GM21825 (cell line): ENCODE data around the gene SLC38A10.

ENCODE experiments used
- ATAC-seq: cut with Tn5 transposase; IDR thresholded peaks from one replicate; pipeline ENCODE4 v1.9.1; 2021; ENCODE audit warnings: mild to moderate bottlenecking, moderate library complexity; ENCODE audit not compliant: unreplicated experiment

The SLC38A10 gene

DNA sequence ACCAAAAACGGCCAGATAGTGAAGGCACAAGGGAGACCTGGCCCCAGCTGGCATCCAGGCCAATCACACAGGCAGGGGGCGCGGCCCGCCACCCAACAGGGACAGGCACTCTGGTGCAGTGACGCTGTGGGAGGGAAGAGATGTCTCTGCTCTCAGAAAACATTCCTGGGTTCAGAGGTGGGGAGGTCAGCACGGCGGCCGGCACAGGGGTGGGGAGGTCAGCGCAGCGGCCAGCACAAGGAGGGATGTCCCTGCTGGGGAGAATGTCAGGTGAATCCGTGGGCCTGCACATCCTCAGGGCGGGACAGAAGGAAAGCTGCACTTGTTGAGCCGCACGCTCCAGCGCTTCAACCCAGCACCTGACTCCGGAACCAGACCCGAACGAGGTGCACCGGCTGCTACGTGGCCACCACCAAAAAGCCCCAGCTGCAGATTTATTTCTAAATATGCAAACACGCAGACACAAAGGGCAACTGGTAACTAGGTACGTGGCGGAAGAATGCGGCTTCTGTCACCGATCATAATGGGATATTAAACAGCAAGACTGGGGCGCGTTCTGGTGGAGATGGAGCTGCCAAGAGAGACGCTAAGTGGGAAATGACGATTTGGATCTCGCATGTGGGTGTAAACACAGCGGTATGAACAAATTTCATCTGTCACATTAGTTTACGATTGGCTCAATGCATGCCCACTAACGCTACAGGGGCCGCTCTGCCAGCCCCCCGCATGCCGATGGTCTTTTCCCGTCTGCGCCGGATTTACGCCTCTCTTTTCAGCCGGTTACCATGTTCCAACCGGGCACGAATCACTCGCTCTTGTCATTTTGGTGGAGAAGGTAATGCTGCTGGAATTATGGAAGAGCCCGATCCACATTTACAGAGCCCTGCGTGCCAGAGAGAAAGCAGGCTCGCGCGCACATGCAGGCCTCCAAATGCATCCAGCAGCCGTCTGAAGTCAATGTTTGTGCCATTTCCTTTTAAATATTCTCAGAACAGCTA is 15.5 kb downstream of the SLC38A10 start:
- ATAC-seq, result no peak

DNA sequence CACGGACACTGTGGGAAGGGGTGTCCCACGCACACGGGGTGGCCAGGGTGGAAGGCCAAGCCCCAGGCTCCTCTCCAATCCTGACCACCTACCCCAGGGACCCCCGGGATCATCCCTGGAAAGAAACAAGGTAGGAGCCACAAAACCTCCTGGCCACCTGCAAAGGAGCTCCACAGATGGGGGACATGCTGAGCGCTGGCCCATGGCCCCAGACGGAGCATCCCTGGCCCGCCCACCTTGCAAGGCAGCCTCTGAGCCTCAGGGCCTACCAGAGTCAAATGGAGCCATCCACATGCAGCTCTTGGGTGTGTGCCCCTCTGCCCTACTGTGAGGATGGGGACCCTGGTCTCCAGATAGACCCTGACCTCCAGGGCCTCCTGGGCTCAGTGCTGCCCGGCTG is 16.3 kb downstream of the SLC38A10 start:
- no peak for ATAC-seq

DNA sequence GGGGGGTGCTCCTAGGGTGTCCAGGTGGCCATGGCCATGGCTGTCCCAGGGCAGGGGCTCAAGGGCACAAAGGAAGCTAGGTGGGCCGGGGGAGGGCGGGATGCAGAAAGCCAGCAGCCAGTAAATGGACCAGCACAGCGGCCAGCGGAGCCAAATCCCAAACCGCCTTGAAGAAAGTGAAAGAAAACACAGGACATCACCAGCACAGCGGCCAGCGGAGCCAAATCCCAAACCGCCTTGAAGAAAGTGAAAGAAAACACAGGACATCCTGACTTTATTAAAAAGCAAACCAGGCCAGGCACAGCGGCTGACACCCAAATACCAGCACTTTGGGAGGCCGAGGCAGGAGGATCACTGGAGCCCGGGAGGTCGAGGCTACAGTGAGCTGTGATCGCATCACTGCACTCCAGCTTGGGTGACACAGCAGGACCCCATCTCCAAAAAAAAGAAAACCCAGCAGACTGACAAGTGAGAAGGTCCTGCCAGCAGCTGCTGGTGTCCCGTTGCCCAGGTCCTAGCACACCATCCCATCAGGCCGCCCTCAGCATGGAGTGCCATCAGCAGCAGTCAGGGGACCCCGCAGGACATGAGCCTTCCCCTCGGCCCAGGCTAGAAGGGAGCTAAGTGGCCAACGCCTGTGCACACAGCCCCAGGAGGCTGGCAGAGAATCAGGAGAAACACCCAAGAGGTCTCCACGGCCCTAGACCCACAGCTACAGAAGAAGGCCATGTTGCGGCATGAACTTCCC is 17.0 kb downstream of the SLC38A10 start:
- ATAC-seq, result no peak

DNA sequence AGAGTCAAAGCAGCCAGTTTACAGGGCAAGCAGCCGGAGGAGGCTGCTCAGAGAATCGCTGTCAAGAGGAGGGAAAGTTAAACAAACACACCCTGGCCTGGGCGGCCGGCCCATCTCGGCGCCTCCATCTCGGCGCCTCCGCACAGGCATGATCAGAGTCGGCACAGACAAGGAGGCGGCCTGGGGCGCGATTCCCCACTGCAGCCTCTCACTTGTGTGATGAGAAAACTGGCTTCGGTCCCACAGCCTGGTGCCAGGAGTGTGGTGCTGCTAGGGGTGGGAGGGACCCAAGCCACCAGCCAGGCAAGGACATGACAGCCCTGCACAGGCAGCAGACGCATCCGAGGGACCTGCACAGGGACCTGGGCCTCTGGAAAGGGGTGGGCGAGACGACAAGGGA is 17.7 kb downstream of the SLC38A10 start:
- ATAC-seq, result no peak

DNA sequence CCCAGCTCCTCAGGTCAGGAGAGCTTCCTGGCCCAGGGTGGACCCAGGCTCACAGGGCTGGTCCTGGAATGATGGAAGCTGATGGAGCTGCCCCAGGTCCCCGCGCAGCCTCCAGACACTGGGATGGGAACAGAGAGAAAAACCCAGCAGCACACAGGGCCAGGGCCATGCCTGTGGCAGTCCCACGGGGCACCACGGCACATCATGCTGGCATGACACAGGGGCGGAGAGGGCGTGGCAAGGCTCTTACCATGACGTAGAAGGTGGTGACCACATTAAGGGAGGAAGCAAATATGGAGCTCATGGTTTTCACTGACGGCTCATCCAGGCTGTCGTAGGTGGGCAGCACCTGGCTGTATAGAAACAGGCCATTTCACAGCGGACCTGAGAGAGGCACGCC is 18.3 kb downstream of the SLC38A10 start:
- ATAC-seq, result no peak

DNA sequence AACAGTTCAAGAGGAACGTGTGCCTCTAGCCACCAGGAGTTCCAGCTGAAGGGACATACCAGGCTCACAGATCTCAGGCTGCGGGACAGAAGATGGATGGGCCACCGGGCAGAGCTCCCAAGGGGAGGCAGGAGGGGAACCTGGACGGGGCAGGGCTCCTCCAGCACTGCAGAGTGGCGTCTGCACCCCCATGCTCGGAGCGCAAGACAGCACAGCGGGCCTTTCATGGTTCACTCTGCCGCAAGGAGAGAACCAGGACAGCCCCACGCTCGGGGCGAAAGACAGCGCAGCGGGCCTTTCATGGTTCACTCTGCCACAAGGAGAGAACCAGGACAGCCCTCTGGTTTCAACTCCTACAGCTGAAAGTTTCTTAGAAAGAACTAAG is 20.6 kb downstream of the SLC38A10 start:
- no peak for ATAC-seq

DNA sequence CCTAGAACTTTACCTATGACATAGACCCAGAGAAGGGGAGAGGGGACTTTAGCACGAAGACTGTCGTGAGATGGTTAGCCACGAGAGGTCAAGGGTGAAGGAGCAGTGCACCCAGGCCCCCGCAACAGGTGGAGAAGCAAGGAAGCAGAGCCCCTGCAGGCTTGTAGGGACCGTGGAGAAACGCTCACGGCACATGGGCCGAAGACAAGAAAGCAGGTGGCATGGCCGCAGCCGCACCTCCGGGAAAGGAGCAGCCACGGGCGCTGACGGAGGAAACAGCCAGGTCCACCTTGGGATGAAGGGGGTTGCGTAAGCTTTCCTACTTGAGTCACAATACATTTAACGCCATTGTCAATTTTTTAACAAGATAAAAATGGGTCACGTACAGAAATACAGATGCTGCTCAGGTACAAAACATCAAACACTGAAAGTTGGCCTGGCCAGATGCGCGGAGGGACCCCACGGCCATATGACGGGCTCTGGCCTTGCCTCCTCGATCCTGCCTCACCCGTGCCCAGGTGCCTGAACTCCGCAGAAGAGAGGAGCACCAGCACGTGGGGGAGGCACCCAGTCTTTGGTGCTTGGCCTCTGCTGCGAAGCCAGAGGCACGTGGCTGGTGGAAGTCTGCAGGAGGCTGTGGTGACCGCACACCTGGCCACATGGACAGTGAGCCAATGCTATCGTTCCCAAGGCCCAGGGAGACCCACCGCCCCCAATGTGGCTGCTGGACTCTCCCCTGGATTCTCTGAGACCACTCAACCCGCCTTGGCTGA is 21.2 kb downstream of the SLC38A10 start:
- ATAC-seq, result no peak

DNA sequence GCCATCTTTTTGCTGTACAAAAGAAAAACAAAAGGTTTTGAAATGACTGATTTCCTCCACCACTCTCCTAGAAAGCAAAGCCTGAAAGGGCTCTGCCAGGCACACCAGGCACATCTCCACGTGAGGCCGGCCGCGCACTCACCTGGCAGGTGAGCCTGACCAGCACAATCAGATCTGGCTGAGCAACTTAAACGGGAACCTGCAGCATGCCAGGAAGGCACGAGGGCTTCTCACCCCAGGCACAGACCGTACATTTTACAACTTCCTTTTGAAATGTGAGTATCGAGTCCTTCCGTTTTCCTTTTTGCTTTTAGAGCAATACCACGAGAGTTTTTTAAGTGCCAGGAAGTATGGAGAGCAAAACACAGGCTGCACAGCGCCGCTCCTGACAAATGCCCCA is 22.5 kb downstream of the SLC38A10 start:
- ATAC-seq, result no peak

DNA sequence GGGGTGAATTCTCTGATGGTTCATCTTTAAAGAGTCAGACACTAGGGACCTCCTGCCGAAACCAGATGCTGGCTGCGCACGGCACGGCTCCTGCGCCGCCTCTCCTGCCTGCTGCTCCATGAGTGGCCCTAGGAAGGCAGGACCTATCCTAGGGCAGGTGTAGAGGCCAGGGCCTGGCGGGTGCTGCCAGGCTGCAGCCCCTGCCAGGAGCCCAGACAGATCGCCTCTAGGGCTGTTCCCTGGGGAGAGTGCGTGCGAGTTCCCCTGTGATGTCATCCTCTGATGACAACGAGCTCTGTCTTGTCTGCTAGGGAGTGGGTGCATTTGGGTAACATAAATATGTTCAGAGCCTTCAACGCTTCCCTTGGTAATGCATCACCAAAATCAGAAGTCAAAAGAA is 23.9 kb downstream of the SLC38A10 start:
- no peak for ATAC-seq

DNA sequence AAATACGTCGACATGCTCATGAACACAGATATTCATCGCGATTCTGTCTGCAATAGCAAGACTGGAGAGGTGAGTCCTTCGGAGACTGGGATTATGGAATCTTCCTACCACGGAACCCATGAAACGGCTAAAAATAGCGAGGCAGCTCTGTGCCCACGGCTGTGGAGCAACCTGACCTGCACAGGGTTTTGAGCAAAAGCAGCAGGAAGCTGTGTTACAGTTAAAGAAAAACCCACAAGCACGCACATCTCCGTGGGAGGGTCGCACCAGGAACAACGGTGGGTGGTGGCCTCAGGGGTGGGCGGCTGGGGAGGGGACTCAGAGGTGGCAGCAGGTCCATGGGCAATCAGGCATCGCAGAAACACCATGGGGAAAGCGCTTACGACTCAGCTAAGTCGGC is 24.8 kb downstream of the SLC38A10 start:
- no peak for ATAC-seq

DNA sequence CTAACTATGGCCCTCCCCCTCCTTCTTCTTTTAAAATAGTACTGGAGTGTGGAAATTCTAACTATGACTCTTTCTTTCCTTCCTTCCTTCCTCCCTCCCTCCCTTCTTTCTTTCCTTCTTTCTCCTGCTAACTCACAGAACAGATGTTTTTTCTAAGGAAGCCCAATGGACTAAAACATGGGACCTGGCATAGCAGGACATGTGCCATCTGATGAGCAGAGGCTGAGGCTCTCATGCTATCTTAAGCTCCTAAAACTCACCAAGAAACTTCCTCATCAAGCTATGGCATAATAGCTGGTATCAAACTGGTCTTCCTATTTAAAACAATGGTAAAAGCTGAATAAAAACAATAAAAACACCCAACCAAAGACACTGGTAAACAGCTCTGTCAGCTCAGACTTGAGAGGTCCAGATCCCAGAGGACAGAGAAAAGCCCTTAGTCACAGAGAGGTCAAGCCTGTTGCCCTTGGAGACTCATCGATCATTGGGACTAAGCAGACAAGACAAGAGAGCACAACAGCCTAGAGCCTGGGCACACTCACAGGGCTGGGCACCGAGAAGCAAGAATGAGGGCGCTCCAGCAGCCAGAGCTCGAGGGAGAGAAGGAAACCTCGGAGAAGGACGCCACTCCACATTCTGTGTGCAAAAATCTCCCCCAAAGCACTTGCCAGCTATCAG is 27.6 kb downstream of the SLC38A10 start:
- ATAC-seq, result no peak

DNA sequence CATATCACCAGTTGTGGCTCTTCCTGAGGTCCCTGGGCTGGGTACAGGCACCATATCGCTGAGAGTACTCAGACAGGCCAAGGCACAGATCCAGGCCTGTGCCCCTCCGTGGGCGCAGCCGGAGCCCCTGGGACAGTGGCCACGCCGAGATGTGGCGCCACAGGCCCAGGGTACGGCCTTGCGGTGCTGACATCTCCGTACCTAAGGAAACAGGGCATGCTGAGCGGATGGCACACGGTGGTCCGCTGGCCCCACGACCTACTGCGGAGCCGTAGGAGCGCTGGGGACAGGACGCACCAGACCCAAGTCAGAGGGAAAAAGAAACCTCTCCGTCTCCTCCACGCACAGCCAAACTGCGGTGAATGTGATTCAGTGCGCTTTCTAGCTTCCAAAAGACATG is 29.5 kb downstream of the SLC38A10 start:
- ATAC-seq, result no peak

DNA sequence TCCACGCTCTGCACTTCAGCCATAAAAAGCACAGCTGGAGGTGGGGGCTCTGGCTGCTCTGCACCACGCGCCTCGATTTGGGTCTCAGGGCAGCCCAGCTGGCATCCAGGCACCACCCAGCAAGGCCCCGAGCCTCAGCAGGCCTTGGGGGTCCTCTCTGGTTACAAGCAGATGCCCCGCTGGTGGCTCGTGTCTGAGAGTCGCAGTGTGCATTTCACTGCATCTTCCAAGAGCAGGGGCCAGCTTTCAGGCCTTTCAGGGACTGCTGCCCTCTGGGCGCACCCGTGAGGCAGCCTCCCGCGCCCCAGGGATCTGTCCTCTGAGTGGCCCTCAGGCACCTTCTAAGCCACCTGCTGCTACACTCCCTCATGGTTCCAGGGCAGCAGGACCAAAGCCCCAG is 30.5 kb downstream of the SLC38A10 start:
- ATAC-seq, result no peak

DNA sequence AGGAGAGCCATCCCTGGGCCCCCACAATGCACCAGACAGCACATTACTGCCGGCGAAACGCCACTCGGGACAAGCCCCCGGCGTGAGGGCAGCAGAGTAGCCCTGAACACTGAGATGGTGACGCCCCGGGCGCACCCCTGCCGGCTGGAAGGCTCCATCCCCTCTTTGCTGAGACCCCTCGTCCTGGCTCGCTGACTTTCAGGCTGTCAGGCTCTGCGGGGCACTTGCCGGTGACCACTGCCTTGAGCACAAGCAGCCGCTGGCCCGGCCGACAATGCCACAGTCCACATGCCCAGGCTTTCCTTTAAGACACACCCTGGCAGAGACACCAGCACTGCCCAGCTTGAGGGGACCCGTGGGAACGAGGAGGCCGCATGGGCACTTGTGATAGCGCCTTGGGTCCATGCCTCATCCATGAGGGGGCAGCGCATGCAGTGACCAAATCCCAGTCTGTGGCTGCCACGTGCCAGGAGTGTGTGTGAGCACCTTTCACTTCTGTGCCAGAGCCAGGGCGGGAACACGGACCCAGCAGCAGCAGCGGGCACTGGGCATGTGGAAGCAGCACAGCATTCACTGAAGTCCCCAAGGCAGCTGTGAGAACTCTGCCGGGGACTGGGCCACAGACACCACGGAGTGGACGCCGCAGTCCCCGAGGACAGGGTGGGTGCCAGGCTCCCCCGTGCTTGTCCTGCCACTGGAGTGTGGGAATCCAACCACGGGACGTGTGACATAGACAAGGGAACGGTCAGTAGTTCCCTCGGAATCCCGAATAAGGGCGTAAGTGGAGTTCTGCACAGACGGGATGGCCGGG is 31.5 kb downstream of the SLC38A10 start:
- no peak for ATAC-seq

DNA sequence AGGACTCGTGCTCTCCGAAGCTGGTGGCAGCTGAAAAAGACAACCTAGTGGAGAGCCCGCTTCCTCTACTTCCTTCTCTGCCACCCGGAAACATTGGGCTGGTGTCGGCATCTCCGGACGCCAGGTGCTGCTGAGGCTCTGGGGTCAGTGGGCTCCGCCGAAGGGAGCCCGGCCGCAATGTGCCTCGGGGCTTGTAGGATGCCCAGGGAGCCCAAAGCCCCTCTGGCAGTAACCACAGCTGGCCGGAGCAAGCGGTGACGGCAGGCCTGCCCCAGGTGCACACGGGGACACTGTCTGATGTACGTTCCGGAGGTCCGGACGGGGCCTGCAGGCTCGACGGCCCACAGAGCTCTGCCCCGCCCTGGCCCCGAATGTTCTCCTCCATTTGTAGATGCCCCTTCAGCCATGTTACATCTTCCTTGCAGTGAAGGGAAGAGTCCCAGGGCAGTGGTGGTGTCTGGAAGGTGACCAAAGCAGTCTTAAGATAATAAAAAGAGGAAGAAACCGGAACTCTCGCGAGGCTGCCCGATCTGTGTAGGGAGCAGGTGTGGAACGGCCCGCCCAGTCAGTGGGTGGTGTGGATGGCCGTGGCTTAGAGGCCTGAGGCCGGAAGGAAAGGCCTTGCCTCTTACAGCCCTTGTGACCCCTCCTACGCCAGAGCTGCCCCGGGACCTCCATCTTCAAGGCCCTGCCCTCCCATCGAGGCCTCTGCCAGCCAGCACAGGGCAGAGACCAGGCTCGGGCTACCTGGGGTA is 33.3 kb downstream of the SLC38A10 start:
- ATAC-seq, result no peak

DNA sequence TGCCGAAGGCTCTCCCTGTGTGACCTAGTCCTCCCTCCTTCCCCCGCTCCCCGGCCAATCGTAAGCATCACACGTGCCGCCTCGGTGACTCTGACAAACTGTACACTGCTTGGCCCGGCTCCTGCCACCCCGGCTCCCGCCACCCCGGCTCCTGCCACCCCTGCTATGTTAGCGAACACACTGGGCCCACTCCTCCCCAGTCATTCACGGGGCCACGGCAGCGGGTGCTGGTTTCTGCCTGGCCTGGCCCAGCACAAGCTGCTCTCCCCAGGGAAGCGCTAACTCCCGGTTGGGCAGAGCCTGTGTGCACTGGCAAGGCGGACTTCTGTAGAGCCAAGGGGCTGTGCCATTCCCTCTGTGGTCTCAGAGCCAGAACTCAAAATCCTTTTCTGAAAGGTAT is 34.0 kb downstream of the SLC38A10 start:
- ATAC-seq, result no peak

DNA sequence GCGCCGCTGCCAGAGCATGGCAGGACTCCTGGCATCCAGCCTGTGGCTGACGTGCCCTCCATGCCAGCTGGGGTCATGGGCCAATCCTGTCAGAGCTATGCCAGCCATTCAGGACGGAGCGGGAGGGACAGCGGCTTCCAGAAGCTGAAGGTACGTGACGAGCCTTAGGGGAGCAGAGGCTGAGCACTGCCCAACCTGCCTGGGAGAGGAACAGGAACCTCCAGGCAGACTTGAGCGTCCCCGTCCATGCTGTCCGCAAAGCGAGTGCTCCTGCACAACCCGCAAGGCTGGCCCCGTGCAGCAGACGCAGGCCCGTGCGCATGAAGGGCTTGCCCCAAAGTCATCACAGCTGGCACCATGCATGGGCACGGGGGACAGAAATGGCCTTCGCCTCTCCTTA is 34.5 kb downstream of the SLC38A10 start:
- no peak for ATAC-seq

DNA sequence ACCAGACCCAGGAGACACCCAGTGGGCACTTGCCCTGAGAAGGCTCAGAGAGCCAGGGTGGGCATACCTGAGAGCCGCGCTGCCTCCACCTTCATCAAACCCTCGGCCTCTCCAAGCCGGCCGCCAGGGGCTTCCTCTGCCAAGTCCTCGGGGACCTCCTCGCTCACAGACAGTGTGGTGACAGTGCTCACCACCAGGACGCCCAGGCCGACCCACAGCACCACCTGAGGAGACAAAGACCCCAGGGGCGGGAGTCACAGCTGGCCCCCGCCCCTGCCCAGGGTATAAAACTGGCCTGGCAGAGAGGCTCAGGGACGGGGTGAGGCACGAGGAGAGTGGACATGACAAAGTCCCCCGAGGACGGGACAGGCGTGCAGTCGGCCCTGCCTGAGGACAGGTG is 34.9 kb downstream of the SLC38A10 start:
- ATAC-seq, result no peak

DNA sequence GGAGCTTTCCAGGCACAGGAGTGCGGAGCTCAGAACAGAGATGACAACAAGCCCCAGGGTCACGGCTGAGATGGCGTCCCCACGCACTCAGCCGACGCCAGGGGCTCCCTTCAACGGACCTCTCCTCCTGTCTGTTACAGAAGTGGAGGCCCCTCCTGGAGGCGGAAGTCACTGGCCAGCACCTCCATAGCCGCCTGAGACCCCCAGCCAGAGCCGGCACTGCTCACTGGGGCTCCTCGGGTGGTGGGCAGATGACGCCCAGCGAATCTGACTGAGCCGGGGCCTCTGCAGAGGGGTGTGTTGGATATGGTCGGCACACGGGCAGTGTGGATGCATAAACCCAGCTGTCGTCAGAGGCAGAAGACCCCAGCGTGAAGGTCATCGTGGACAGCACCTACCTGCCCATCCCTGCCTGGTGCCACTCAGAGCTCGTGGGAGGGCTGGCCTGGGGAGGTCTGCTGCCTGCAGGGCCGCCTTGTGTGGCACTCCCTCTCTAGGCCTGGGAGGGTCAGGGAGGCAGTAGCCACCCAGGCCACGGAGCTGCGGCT is 36.0 kb downstream of the SLC38A10 start:
- ATAC-seq, result no peak
